IPS-20b (cell line): ENCODE results near the gene PRIMA1.
"Not testable (repeated sequence)": the region's sequence is repeated elsewhere in the genome, so short reads cannot be mapped to it uniquely, and the experiment has no call there.

Source experiments
- H3K27ac ChIP-seq: one replicate; pipeline ENCODE4 v1.5.1; 2013; ENCODE audit warnings: low read length
- H3K27me3 ChIP-seq: 2 replicates; pipeline ENCODE4 v1.6.1; 2013; ENCODE audit warnings: mild to moderate bottlenecking, low read length, inconsistent platforms; ENCODE audit not compliant: insufficient read depth
- H3K36me3 ChIP-seq: 2 replicates; pipeline ENCODE4 v1.6.1; 2013; ENCODE audit warnings: low read depth, mild to moderate bottlenecking, inconsistent platforms, low read length, moderate library complexity; ENCODE audit not compliant: insufficient read depth
- H3K4me1 ChIP-seq: 2 replicates; pipeline ENCODE4 v1.6.1; 2013; ENCODE audit warnings: mild to moderate bottlenecking, control low read depth, inconsistent platforms, low read length, moderate library complexity; ENCODE audit not compliant: insufficient read depth
- H3K4me3 ChIP-seq: 2 replicates; pipeline ENCODE4 v1.5.1; 2013; ENCODE audit warnings: mild to moderate bottlenecking, low read length, inconsistent platforms
- H3K9ac ChIP-seq: 2 replicates; pipeline ENCODE4 v1.6.1; 2013; ENCODE audit warnings: low read depth, mild to moderate bottlenecking, inconsistent platforms, low read length, moderate library complexity
- H3K9me3 ChIP-seq: 2 replicates; pipeline ENCODE4 v1.6.1; 2013; ENCODE audit warnings: mild to moderate bottlenecking, low read depth, low read length, inconsistent platforms; ENCODE audit not compliant: insufficient read depth

The PRIMA1 gene

GRCh38 chr14:93811020-93811419 lies 22.7 kb upstream of the PRIMA1 start:
- Histone ChIP-seq H3K36me3 (no peaks in the 10 kb centered on the region), H3K9me3 (peaks cover 42% of the 10 kb centered on the region), H3K27ac (no peak overlapping the region), H3K4me1 (no peaks in the 10 kb centered on the region), H3K9ac (no peak overlapping the region), H3K27me3 (no peaks in the 10 kb centered on the region), H3K4me3 (no peak overlapping the region)

GRCh38 chr14:93809491-93810420 lies 21.5 kb upstream of the PRIMA1 start:
- not testable (repeated sequence) for H3K9ac ChIP-seq, H3K27ac ChIP-seq, H3K4me1 ChIP-seq, H3K27me3 ChIP-seq, H3K4me3 ChIP-seq, H3K36me3 ChIP-seq
- H3K9me3 ChIP-seq = peaks cover 31% of the 10 kb centered on the region

GRCh38 chr14:93804654-93805053 lies 16.4 kb upstream of the PRIMA1 start:
- no peaks in the 10 kb centered on the region for H3K27me3 ChIP-seq
- H3K36me3 ChIP-seq = no peaks in the 10 kb centered on the region
- no peaks in the 10 kb centered on the region for H3K4me1 ChIP-seq
- peaks cover 7% of the 10 kb centered on the region for H3K9me3 ChIP-seq
- no peak overlapping the region for H3K4me3 ChIP-seq
- H3K27ac ChIP-seq = no peak overlapping the region
- H3K9ac ChIP-seq = no peak overlapping the region

GRCh38 chr14:93803408-93804318 lies 15.4 kb upstream of the PRIMA1 start:
- Histone ChIP-seq H3K9me3 (no peaks in the 10 kb centered on the region; the same call in 1 of the 2 replicates), H3K9ac (no peak overlapping the region), H3K36me3 (no peaks in the 10 kb centered on the region), H3K27me3 (no peaks in the 10 kb centered on the region), H3K27ac (no peak overlapping the region), H3K4me1 (no peaks in the 10 kb centered on the region), H3K4me3 (no peak overlapping the region)

GRCh38 chr14:93799989-93800921 lies 12.0 kb upstream of the PRIMA1 start:
- Histone ChIP-seq H3K27ac (no peak overlapping the region), H3K27me3 (no peaks in the 10 kb centered on the region; the same call in 1 of the 2 replicates), H3K4me3 (no peak overlapping the region), H3K9me3 (no peaks in the 10 kb centered on the region), H3K4me1 (no peaks in the 10 kb centered on the region), H3K9ac (no peak overlapping the region), H3K36me3 (no peaks in the 10 kb centered on the region)

GRCh38 chr14:93799617-93799988 lies 11.3 kb upstream of the PRIMA1 start:
- no peak overlapping the region for H3K27ac ChIP-seq
- no peak overlapping the region for H3K9ac ChIP-seq

GRCh38 chr14:93797536-93797935 lies 9.3 kb upstream of the PRIMA1 start:
- no peak overlapping the region for H3K27ac ChIP-seq
- H3K9me3 ChIP-seq = no peaks in the 10 kb centered on the region
- H3K9ac ChIP-seq = no peak overlapping the region
- H3K4me3 ChIP-seq = no peak overlapping the region
- H3K27me3 ChIP-seq = no peaks in the 10 kb centered on the region; the same call in 1 of the 2 replicates
- H3K36me3 ChIP-seq = no peaks in the 10 kb centered on the region
- H3K4me1 ChIP-seq = no peaks in the 10 kb centered on the region

More at GRCh38 chr14:93799617-93799988, 11.3 kb upstream of the PRIMA1 start:
- Histone ChIP-seq H3K9me3 (no peaks in the 10 kb centered on the region), H3K4me1 (no peaks in the 10 kb centered on the region), H3K4me3 (no peak overlapping the region), H3K36me3 (no peaks in the 10 kb centered on the region), H3K27me3 (no peaks in the 10 kb centered on the region; the same call in 1 of the 2 replicates)

GRCh38 chr14:93797071-93797470 lies 8.8 kb upstream of the PRIMA1 start:
- Histone ChIP-seq H3K4me3 (no peak overlapping the region), H3K27me3 (no peaks in the 10 kb centered on the region; the same call in 1 of the 2 replicates), H3K9ac (no peak overlapping the region), H3K36me3 (no peaks in the 10 kb centered on the region), H3K9me3 (no peaks in the 10 kb centered on the region), H3K4me1 (no peaks in the 10 kb centered on the region), H3K27ac (no peak overlapping the region)

- H3K9ac ChIP-seq = no peak overlapping the region
- no peaks in the 10 kb centered on the region for H3K36me3 ChIP-seq
- H3K4me1 ChIP-seq = no peaks in the 10 kb centered on the region
- H3K27ac ChIP-seq = no peak overlapping the region
- H3K9me3 ChIP-seq = no peaks in the 10 kb centered on the region
- H3K27me3 ChIP-seq = peaks cover 15% of the 10 kb centered on the region
- no peak overlapping the region for H3K4me3 ChIP-seq
Measured at GRCh38 chr14:93794756-93795155, 6.5 kb upstream of the PRIMA1 start.

- Histone ChIP-seq H3K4me1 (no peaks in the 10 kb centered on the region), H3K27ac (no peak overlapping the region), H3K4me3 (no peak overlapping the region), H3K36me3 (no peaks in the 10 kb centered on the region), H3K9ac (no peak overlapping the region), H3K9me3 (no peaks in the 10 kb centered on the region), H3K27me3 (peaks cover 22% of the 10 kb centered on the region)
Measured at GRCh38 chr14:93793555-93794324, 5.5 kb upstream of the PRIMA1 start.
